Neural cell (in vitro differentiated cells): ENCODE data around the gene RTN4RL1. TPM values are rescaled to one million over a fixed set of nuclear protein-coding genes. Genes with fewer than 3 reads are reported as not detected.

Experiments used
- H2AFZ ChIP-seq: fragments of 200-600, 300-800 bp; sonication (generic), shearing (Covaris generic); 2 replicates; pipeline ENCODE4 v1.6.0; 2014; ENCODE audit warnings: low read depth, mild to moderate bottlenecking, antibody characterized with exemption, low read length, moderate library complexity
- H3F3A ChIP-seq: fragments of 200-600 bp; shearing (Covaris generic); 2 replicates; pipeline ENCODE4 v1.6.1; 2016; ENCODE audit warnings: mild to moderate bottlenecking, moderate library complexity, mixed read lengths, antibody characterized with exemption, low read length; ENCODE audit not compliant: insufficient read depth, poor library complexity, severe bottlenecking
- H3K27ac ChIP-seq: fragments of 200-600, 300-800 bp; sonication (generic), shearing (Covaris generic); 2 replicates; pipeline ENCODE4 v1.5.1; 2014; ENCODE audit warnings: mild to moderate bottlenecking, low read length, moderate library complexity
- H3K27me3 ChIP-seq: fragments of 300-800, 200-600 bp; sonication (generic), shearing (Covaris generic); 2 replicates; pipeline ENCODE4 v1.6.0; 2014; ENCODE audit warnings: mild to moderate bottlenecking, low read depth, low read length, moderate library complexity; ENCODE audit not compliant: insufficient read depth
- H3K36me3 ChIP-seq: fragments of 300-800, 200-600 bp; sonication (generic), shearing (Covaris generic); 2 replicates; pipeline ENCODE4 v1.5.1; 2014; ENCODE audit warnings: mild to moderate bottlenecking, antibody characterized with exemption, low read length, moderate library complexity; ENCODE audit not compliant: insufficient read depth
- H3K4me2 ChIP-seq: fragments of 300-800, 200-600 bp; sonication (generic), shearing (Covaris generic); 2 replicates; pipeline ENCODE4 v1.6.0; 2014; ENCODE audit warnings: mild to moderate bottlenecking, low read length
- H3K4me3 ChIP-seq: fragments of 300-800, 200-600 bp; sonication (generic), shearing (Covaris generic); 2 replicates; pipeline ENCODE4 v1.5.1; 2014; ENCODE audit warnings: mild to moderate bottlenecking, low read length, moderate library complexity
- H3K79me2 ChIP-seq: fragments of 200-600 bp; shearing (Covaris generic); replicated peaks from 2 replicates; pipeline ENCODE4 v1.6.0; 2014; ENCODE audit warnings: mild to moderate bottlenecking, low read length, moderate library complexity; ENCODE audit not compliant: insufficient read depth
- H3K9ac ChIP-seq: fragments of 300-800, 200-600 bp; sonication (generic), shearing (Covaris generic); 2 replicates; pipeline ENCODE4 v1.6.1; 2016; ENCODE audit warnings: mild to moderate bottlenecking, low read length, mixed read lengths
- H3K9me2 ChIP-seq: fragments of 200-600 bp; shearing (Covaris generic); 2 replicates; pipeline ENCODE4 v1.6.1; 2016; ENCODE audit warnings: mild to moderate bottlenecking, low read length, mixed read lengths; ENCODE audit not compliant: insufficient read depth
- H3K9me3 ChIP-seq: fragments of 200-600, 300-800 bp; sonication (generic), shearing (Covaris generic); 2 replicates; pipeline ENCODE4 v1.6.1; 2016; ENCODE audit warnings: mild to moderate bottlenecking, mixed run types, low read length, moderate library complexity, mixed read lengths
- H4K20me1 ChIP-seq: fragments of 200-600 bp; shearing (Covaris generic); 2 replicates; pipeline ENCODE4 v1.6.1; 2016; ENCODE audit warnings: mild to moderate bottlenecking, mixed run types; ENCODE audit not compliant: insufficient read depth
- CTCF ChIP-seq: fragments of 450-650 bp; IDR thresholded peaks from 2 replicates; pipeline ENCODE4 v1.5.1; 2014; ENCODE audit warnings: antibody characterized with exemption, mild to moderate bottlenecking, moderate library complexity; ENCODE audit not compliant: poor library complexity, severe bottlenecking
- EP300 ChIP-seq: fragments of 450-650 bp; conservative IDR thresholded peaks from 2 replicates; pipeline ENCODE4 v1.6.1; 2014; ENCODE audit warnings: antibody characterized with exemption, mild to moderate bottlenecking, moderate library complexity; ENCODE audit not compliant: poor library complexity, severe bottlenecking
- EZH2 ChIP-seq: fragments of 200-600, 300-800 bp; shearing (Covaris generic), sonication (generic); IDR thresholded peaks from 2 replicates; pipeline ENCODE4 v1.6.1; 2014; ENCODE audit warnings: antibody characterized with exemption, low read length, borderline replicate concordance, mild to moderate bottlenecking; ENCODE audit not compliant: insufficient read depth, poor library complexity, severe bottlenecking
- MXI1 ChIP-seq: fragments of 450-650 bp; conservative IDR thresholded peaks from 2 replicates; pipeline ENCODE4 v1.6.1; 2014; ENCODE audit warnings: antibody characterized with exemption, mild to moderate bottlenecking; ENCODE audit not compliant: poor library complexity, severe bottlenecking
- POLR2AphosphoS5 ChIP-seq: IDR thresholded peaks from 2 replicates; pipeline ENCODE4 v1.6.1; 2012
- RAD21 ChIP-seq: fragments of 450-650 bp; conservative IDR thresholded peaks from 2 replicates; pipeline ENCODE4 v1.6.1; 2014; ENCODE audit warnings: antibody characterized with exemption, mild to moderate bottlenecking, moderate library complexity
- REST ChIP-seq: IDR thresholded peaks from 2 replicates; pipeline ENCODE4 v1.6.1; 2012; ENCODE audit warnings: borderline replicate concordance
- SMC3 ChIP-seq: fragments of 450-650 bp; conservative IDR thresholded peaks from 2 replicates; pipeline ENCODE4 v1.6.1; 2014; ENCODE audit warnings: antibody characterized with exemption, mild to moderate bottlenecking, moderate library complexity; ENCODE audit not compliant: poor library complexity
- TAF1 ChIP-seq: IDR thresholded peaks from 2 replicates; pipeline ENCODE4 v1.6.1; 2012; ENCODE audit warnings: low read depth
- polyA plus RNA-seq: library from polyadenylated mRNA; depleted of rRNA; stranded (reverse); fragments of >200 nt; gene quantifications from 2 replicates; pipeline ENCODE4 v1.2.3, GENCODE V29; 2014

The RTN4RL1 gene
- polyA plus RNA-seq, 1 donor from 2014 or later = 8.1 TPM

- no peaks in the 10 kb centered on the region for H3K27me3 ChIP-seq
- no peak overlapping the region for H2AFZ ChIP-seq
- H3F3A ChIP-seq = no peaks in the 10 kb centered on the region
- H3K9ac ChIP-seq = no peak overlapping the region
- TF ChIP-seq SMC3 (no peak), RAD21 (no peak), EP300 (no peak), REST (no peak), TAF1 (no peak), MXI1 (no peak), CTCF (no peak), POLR2AphosphoS5 (no peak), EZH2 (no peak)
- H4K20me1 ChIP-seq = no peaks in the 10 kb centered on the region
- H3K9me3 ChIP-seq = no peaks in the 10 kb centered on the region
- no peaks in the 10 kb centered on the region for H3K79me2 ChIP-seq
- no peak overlapping the region for H3K4me2 ChIP-seq
- no peak overlapping the region for H3K27ac ChIP-seq
- no peaks in the 10 kb centered on the region for H3K9me2 ChIP-seq
- H3K36me3 ChIP-seq = no peaks in the 10 kb centered on the region
- H3K4me3 ChIP-seq = no peak overlapping the region
Measured at GRCh38 chr17:2002767-2003329, 22.3 kb downstream of the RTN4RL1 start.

- Histone ChIP-seq H3K79me2 (no peaks in the 10 kb centered on the region), H3K9me3 (no peaks in the 10 kb centered on the region), H3F3A (no peaks in the 10 kb centered on the region), H4K20me1 (no peaks in the 10 kb centered on the region), H2AFZ (peak overlapping the region; percentile 38), H3K4me3 (peak overlapping the region; percentile 43), H3K27me3 (no peaks in the 10 kb centered on the region), H3K27ac (peak overlapping the region; percentile 65), H3K9ac (peak overlapping the region; percentile 67), H3K4me2 (peak overlapping the region; percentile 59), H3K36me3 (no peaks in the 10 kb centered on the region), H3K9me2 (no peaks in the 10 kb centered on the region)
- TF ChIP-seq RAD21 (no peak), EP300 (peak; percentile 8), REST (peak; percentile 37), EZH2 (no peak)
Measured at GRCh38 chr17:1999557-2000251, 25.4 kb downstream of the RTN4RL1 start.
